22Rv1 (cell line): ENCODE data around the gene STAT4.

Experiments
- H3K27ac ChIP-seq: fragments of 450-650 bp; 2 replicates; pipeline ENCODE4 v1.5.1; 2017
- CTCF ChIP-seq: fragments of 450-650 bp; IDR thresholded peaks from 2 replicates; pipeline ENCODE4 v1.5.1; 2017; ENCODE audit warnings: mild to moderate bottlenecking
- ZFX ChIP-seq: fragments of 450-650 bp; IDR thresholded peaks from 2 replicates; pipeline ENCODE4 v1.6.1; 2017; ENCODE audit warnings: antibody characterized with exemption, borderline replicate concordance

The STAT4 gene

GRCh38 chr2:191013932-191014652 is 136.7 kb downstream of the STAT4 start, which contains the start of gene STAT1:
Gene STAT1 (minus strand): TSS chr2:191014171. CDS start chr2:191010003, 4,168 bp downstream.
- peak within 1 kb of the TSS; percentile 80 for H3K27ac ChIP-seq
- no peak; the same call in 1 of the 2 replicates for TF ChIP-seq CTCF
- no peak for TF ChIP-seq ZFX

- TF ChIP-seq ZFX (no peak), CTCF (peak; percentile 25; the same call in 1 of the 2 replicates)
- peak overlapping the region; percentile 80 for H3K27ac ChIP-seq
Observed at GRCh38 chr2:191013682-191013931, 137.2 kb downstream of the STAT4 start.

GRCh38 chr2:191012845-191013681 is 137.7 kb downstream of the STAT4 start:
- peak overlapping the region; percentile 80 for H3K27ac ChIP-seq
- TF ChIP-seq ZFX (no peak), CTCF (no peak)

- TF ChIP-seq ZFX, result no peak
- no peak for TF ChIP-seq CTCF
- H3K27ac ChIP-seq, result no peak overlapping the region
Observed at GRCh38 chr2:191012346-191012745, 138.4 kb downstream of the STAT4 start.

- TF ChIP-seq CTCF, result no peak
- TF ChIP-seq ZFX, result no peak
Observed at GRCh38 chr2:191010887-191011885, 139.6 kb downstream of the STAT4 start.

GRCh38 chr2:191009541-191010374 is 141.0 kb downstream of the STAT4 start:
- H3K27ac ChIP-seq, result no peak overlapping the region
- TF ChIP-seq CTCF (no peak), ZFX (no peak)

More at GRCh38 chr2:191010887-191011885, 139.6 kb downstream of the STAT4 start:
- H3K27ac ChIP-seq, result no peak overlapping the region
